GM12878 (cell line): ENCODE measurements around the gene CRAT.

Experiments used
- CBX3 ChIP-seq: fragments of 200-600 bp; sonication (generic); IDR thresholded peaks from 2 replicates; pipeline ENCODE4 v1.6.1; 2016; ENCODE audit warnings: low read depth, borderline replicate concordance
- GABPA ChIP-seq: IDR thresholded peaks from 2 replicates; pipeline ENCODE4 v1.6.1; 2014; ENCODE audit warnings: antibody characterized with exemption, low read depth, mild to moderate bottlenecking, inconsistent platforms
- HDAC6 ChIP-seq: fragments of 200-600 bp; sonication (generic); IDR thresholded peaks from one replicate; pipeline ENCODE4 v1.8.0; 2017; ENCODE audit warnings: antibody characterized with exemption; ENCODE audit not compliant: unreplicated experiment
- PML ChIP-seq: IDR thresholded peaks from 2 replicates; pipeline ENCODE4 v1.6.1; 2012; ENCODE audit warnings: low read length, inconsistent platforms
- POLR2A ChIP-seq: IDR thresholded peaks from 2 replicates; pipeline ENCODE4 v1.6.1; 2011; ENCODE audit warnings: low read depth, mild to moderate bottlenecking, low read length
- RAD21 ChIP-seq: IDR thresholded peaks from 2 replicates; pipeline ENCODE4 v1.6.1; 2011; ENCODE audit warnings: mild to moderate bottlenecking, low read depth, low read length, moderate library complexity; ENCODE audit not compliant: insufficient read depth
- SP1 ChIP-seq: IDR thresholded peaks from one replicate; pipeline ENCODE4 v1.6.1; 2011; ENCODE audit warnings: low read depth, low read length
- SPI1 ChIP-seq: IDR thresholded peaks from 2 replicates; pipeline ENCODE4 v1.6.1; 2011; ENCODE audit warnings: low read depth, mild to moderate bottlenecking, low read length, moderate library complexity, borderline replicate concordance; ENCODE audit not compliant: insufficient read depth
- SREBF2 ChIP-seq: IDR thresholded peaks from 2 replicates; pipeline ENCODE4 v1.6.1; 2012; ENCODE audit warnings: mild to moderate bottlenecking, low read length
- TCF12 ChIP-seq: IDR thresholded peaks from 2 replicates; pipeline ENCODE4 v1.6.1; 2011; ENCODE audit warnings: low read depth, mild to moderate bottlenecking, low read length
- ZNF384 ChIP-seq: IDR thresholded peaks from 2 replicates; pipeline ENCODE4 v1.6.1; 2012; ENCODE audit warnings: low read depth, mild to moderate bottlenecking, low read length, improper control_type of control experiment, borderline replicate concordance
- TF ChIP-seq, protein P1 (sequence below), 3 experiments: IDR thresholded peaks in 2 of 3; conservative IDR thresholded peaks in 1 of 3; 2 replicates each; pipeline ENCODE4 v1.5.1; 2011; ENCODE audit warnings: low read depth in 3 of 3, low read length in 3 of 3, mild to moderate bottlenecking in 3 of 3, control low read depth in 2 of 3, moderate library complexity in 2 of 3, inconsistent platforms in 1 of 3, mixed read lengths in 1 of 3; ENCODE audit not compliant: control insufficient read depth in 2 of 3, insufficient read depth in 1 of 3; ENCODE audit errors: extremely low read depth in 1 of 3

DNA sequence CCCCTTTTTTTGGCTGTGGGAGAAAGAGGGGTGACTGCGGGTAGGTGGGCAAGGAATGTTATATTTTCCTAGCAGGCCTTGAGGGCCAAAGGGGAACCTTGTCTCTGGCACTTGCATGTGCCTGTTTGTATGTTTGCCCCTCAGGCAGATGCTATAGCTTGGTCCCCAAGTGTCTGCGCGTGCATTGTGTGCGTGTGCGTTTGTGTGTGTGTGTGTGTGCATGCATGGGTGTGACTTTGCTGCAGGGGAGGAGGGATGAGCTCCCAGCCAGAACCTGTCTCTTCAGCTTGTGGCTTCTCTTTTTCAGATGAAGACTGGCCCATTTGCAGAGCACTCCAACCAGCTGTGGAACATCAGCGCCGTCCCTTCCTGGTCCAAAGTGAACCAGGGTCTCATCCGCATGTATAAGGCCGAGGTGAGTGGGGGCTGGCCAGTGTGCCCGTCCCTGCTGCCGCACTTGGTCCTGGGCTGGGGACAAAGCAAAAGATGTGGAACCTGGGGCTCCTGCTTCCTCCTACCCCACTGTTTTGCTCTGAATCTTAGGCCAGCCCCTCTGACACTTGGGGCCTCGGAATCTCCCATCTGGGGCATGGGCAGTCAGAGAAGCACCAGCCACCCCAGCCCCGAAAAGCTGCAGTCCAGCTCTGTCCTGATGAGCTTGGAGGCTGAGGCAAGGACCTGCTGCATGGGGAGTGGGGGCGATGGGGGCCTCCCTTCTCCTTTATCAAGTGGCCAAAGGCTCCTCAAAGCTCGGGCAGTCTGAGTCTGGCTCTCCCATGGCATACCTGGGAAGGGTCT lies 31.7 kb upstream of the CRAT start:
- no peak for TF ChIP-seq SP1
- no peak for TF ChIP-seq SPI1
- TF ChIP-seq PML: no peak
- no peak for TF ChIP-seq ZNF384
- TF ChIP-seq, protein P1, sequence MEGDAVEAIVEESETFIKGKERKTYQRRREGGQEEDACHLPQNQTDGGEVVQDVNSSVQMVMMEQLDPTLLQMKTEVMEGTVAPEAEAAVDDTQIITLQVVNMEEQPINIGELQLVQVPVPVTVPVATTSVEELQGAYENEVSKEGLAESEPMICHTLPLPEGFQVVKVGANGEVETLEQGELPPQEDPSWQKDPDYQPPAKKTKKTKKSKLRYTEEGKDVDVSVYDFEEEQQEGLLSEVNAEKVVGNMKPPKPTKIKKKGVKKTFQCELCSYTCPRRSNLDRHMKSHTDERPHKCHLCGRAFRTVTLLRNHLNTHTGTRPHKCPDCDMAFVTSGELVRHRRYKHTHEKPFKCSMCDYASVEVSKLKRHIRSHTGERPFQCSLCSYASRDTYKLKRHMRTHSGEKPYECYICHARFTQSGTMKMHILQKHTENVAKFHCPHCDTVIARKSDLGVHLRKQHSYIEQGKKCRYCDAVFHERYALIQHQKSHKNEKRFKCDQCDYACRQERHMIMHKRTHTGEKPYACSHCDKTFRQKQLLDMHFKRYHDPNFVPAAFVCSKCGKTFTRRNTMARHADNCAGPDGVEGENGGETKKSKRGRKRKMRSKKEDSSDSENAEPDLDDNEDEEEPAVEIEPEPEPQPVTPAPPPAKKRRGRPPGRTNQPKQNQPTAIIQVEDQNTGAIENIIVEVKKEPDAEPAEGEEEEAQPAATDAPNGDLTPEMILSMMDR (IDR thresholded peaks at IDR 0.05 in 2 of 3, conservative IDR thresholded peaks at IDR 0.05 in 1 of 3; ENCODE audit: control insufficient read depth in 2 of 3, extremely low read depth in 1 of 3, insufficient read depth in 1 of 3, low read depth in 3 of 3, low read length in 3 of 3): no peak
- no peak for TF ChIP-seq SREBF2
- TF ChIP-seq POLR2A: no peak
- no peak for TF ChIP-seq GABPA
- no peak for TF ChIP-seq RAD21
- no peak for TF ChIP-seq HDAC6
- TF ChIP-seq CBX3: no peak
- no peak for TF ChIP-seq TCF12
